WTC11 (cell line): ENCODE results near the gene WSCD2.

ENCODE experiments used
- CBFB ChIP-seq: sonication (generic); formaldehyde crosslinking; IDR thresholded peaks from 2 replicates; pipeline ENCODE4 v1.8.1; 2022; ENCODE audit warnings: mild to moderate bottlenecking, low read depth, missing genetic modification reagents
- CTCF ChIP-seq: fragments of 200-600 bp; IDR thresholded peaks from 2 replicates; pipeline ENCODE4 v1.8.0; 2022; ENCODE audit warnings: antibody characterized with exemption
- ETV6 ChIP-seq: sonication (generic); formaldehyde crosslinking; IDR thresholded peaks from 2 replicates; pipeline ENCODE4 v1.8.1; 2022; ENCODE audit warnings: mild to moderate bottlenecking, missing genetic modification reagents
- GABPB1 ChIP-seq: sonication (generic); formaldehyde crosslinking; IDR thresholded peaks from 2 replicates; pipeline ENCODE4 v1.8.1; 2023; ENCODE audit warnings: mild to moderate bottlenecking, missing genetic modification reagents
- IRF2 ChIP-seq: sonication (generic); formaldehyde crosslinking; IDR thresholded peaks from 2 replicates; pipeline ENCODE4 v1.8.0; 2022; ENCODE audit warnings: low read depth, missing genetic modification reagents, borderline replicate concordance
- NFE2L1 ChIP-seq: sonication (generic); formaldehyde crosslinking; IDR thresholded peaks from 2 replicates; pipeline ENCODE4 v1.8.1; 2023; ENCODE audit warnings: missing genetic modification reagents
- NR3C1 ChIP-seq: sonication (generic); formaldehyde crosslinking; conservative IDR thresholded peaks from 2 replicates; pipeline ENCODE4 v1.8.1; 2023; ENCODE audit warnings: low read depth, mild to moderate bottlenecking, missing genetic modification reagents

- TF ChIP-seq CTCF (no peak), NR3C1 (CRISPR knock-in tag) (no peak), ETV6 (CRISPR knock-in tag) (no peak), IRF2 (CRISPR knock-in tag) (no peak), CBFB (no peak), GABPB1 (CRISPR knock-in tag) (no peak), NFE2L1 (CRISPR knock-in tag) (no peak)
These were observed 33.1 kb downstream of the WSCD2 start for GRCh38 chr12:108162207-108162606.
